ENCODE results near the gene MPPED1.

GRCh38 chr22:43419371-43420080 lies 7.7 kb downstream of the MPPED1 start:
- TF ChIP-seq TEAD4 (CRISPR knock-in tag; IDR thresholded peaks at IDR 0.05) = no peak
- no peak for TF ChIP-seq ZNF138 (CRISPR knock-in tag; conservative IDR thresholded peaks at IDR 0.05)
- TF ChIP-seq CTCF (IDR thresholded peaks at IDR 0.05) = no peak
- TF ChIP-seq MAX (CRISPR knock-in tag; IDR thresholded peaks at IDR 0.05) = no peak
- no peak for TF ChIP-seq ZBTB21 (CRISPR knock-in tag; IDR thresholded peaks at IDR 0.05; ENCODE audit: borderline replicate concordance)
- TF ChIP-seq ZNF671 (CRISPR knock-in tag; IDR thresholded peaks at IDR 0.05) = no peak
- TF ChIP-seq FOXP1 (CRISPR knock-in tag; IDR thresholded peaks at IDR 0.05; ENCODE audit: borderline replicate concordance) = no peak

All from WTC11 (cell line).